GM21381 (cell line): ENCODE data around the gene C3orf49.

Experiments used
- ATAC-seq: cut with Tn5 transposase; IDR thresholded peaks from one replicate; pipeline ENCODE4 v1.9.1; 2021; ENCODE audit warnings: mild to moderate bottlenecking, moderate library complexity; ENCODE audit not compliant: unreplicated experiment

C3orf49 gene

DNA sequence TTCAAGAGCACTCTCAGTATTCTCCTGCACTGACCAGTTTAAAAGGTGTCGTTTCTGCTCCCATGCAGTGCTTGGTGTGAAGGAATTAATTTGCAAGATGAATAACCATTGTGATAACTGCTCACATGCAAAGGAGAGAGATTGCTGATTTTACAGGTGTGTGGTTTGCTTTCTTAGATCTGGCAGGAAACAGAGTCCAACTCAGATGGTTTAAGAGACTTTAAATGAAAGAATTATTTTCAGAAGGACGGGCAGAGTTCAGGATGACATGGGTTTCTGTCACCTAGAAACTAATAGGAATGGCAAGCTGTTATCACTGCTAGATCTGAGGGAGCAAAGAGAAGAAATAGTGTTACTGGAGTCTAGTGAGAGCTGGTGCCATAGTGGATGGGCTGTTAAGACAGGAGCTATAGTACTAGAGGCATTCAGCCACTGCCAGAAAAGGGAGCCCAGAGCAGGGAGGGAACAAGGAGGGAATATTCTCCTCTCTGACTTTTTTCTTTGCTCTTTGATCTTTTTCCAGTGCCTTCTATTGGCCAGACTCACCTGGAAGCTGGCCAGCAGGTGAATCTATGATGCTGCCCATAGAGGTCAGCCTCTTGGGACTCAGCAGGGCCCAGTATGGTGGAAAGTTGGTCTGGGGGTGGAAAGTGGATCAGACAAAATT lies 59.4 kb downstream of the C3orf49 start:
- no peak for ATAC-seq

DNA sequence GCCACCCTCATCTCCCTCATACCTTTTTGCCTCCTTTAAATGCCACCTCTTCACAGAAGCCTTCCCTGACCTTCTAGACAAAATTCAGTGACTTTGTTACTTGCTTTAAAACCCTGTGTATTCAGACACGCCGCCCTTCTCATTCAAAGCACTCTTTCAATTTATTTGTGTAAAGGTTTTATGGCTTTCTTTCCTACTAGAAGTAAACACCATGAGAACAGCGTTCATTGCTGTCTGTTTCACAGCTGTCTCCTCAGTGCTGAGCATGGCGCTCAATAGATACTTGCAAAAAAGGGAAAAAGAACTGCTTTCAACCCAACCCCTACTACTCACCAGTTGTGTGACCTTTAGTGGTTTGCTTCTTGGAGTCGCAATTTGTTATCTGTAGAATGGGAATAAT lies 61.6 kb downstream of the C3orf49 start:
- no peak for ATAC-seq

DNA sequence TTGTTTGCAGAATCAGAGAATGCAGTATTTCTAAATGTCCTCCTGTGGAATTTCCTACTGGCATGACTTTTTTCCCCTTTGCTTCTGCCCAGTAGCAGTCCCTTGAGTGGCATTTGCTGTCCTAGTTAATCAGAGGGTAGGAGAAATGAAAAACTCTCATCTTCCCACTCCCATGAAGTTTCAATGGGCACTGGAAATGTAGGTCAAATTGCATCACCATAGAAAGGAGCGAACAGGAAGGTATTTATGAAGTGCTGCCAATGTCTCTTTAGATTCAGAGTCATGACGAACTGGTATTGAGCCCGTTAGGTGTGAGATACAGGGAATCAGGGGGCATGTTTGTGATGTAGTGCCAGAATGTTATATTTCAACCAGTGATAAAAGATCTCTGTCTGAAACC lies 67.8 kb downstream of the C3orf49 start:
- ATAC-seq: no peak

DNA sequence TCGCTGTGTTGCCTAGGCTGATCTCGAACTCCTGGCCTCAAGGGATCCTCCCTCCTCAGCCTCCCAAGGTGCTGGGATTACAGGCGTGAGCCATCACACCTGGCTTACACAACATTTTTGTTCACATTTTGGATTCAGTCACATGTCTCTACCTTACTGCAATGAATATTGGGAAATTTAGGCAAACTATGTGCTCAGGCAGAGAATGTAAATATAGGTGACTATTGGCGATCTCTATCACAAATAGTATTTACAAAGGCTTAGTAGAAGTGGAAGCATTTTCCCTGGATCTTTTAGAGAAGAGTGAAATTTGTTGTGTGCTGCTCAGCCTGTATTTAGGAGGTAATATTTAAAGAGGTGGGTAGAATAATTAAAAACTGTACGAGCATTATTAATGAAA lies 72.4 kb downstream of the C3orf49 start:
- ATAC-seq: no peak

DNA sequence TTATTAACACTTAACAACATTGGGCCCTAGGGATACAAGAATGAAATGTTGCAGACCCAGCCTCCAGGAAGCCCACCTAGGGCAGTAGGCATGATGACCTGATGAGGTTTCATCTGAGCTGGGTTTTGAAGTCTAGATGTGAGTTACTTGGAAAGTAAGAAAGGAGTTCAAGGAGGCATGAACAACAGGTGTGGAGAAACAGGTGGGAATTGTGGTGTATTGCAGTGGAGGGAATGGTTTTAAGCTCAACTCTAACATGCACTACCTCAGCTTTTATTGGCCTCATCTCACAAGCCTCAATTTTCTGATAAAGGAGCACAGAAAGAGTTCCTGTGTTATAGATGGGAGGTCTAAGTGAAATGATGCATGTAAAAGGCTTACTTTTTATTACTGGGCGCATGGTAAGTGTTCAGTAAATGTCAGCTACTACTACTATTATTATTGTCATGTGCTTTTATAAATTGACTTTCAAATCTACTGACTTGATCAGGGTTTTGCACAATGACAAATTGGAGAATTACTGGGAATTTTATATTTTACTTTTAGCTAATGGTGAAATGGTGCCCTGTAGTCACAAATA lies 73.8 kb downstream of the C3orf49 start:
- ATAC-seq: no peak

DNA sequence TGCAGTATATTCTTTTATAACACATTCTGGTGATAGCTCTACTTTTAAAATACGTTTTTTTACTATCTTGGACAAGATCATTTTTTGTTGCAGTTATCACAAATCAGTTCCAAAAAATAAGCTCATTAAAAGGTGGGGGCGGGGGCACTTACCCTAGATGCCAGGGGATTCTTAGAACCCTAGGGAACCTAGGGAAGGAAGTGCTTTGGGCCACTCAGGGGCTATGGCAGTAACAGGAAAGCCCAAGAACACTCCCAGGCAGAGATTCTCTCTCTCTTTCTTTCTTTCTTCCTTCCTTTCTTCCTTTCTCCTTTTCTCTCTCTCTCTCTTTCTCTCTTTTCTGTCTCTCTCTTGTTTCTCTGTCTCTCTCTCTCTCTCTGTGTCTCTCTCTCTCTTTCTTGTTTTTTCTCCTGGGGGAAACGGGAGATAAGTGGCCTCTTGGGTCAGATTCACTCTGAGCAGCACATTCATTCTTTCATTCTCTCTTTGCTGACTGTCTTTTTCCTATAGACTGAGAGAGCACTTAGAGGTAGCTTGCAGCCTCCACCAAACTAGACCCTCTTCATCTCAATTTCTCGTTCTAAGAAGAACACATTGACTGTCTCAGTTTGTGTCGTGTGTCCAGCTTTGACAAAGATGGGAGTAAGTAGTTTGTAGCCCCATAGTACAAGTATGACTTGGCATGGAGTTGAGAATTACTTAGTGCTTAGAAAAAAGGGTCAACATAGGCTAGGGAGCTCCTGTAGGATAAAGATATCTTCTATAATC lies 76.5 kb downstream of the C3orf49 start:
- ATAC-seq: no peak

DNA sequence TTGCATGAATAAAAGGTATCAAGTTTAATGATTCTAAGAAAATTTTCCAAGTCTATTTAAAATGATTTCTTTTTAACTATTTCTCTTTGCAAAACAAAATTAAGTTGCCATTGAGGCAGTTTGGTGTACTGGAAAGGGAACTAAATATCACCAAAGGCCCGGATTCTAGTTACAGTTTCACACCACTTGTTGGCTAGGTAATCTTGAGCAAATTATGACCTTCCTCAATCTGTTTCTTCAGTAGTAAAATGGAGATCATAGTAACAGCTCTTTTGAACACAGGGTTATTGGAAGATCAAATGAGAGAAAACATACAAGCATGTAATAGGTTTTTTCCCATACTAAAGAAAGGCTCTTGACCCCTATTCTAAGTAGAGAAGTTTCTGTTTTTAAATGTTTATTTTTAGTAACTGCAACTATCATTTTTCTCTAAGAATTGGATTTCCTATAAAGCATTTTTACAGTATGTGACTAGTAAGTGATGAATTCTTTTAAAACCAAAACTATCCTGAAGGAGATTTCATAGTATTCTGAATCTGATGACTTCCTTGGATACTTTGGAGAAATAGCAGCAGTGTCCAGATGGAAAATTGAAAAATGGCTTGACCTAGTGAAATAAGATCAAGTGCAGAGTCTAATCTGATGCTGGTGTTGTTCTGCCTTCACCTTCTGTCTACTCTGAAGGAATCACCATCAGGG lies 77.4 kb downstream of the C3orf49 start:
- ATAC-seq: peak; percentile 78
